Astrocyte (in vitro differentiated cells and primary cell): Measurements from ENCODE around the gene SAMD4B.

Experiments
- CTCF ChIP-seq: IDR thresholded peaks from 2 replicates; pipeline ENCODE4 v1.5.1; 2011; ENCODE audit warnings: low read depth, mild to moderate bottlenecking, inconsistent platforms, low read length, moderate library complexity; ENCODE audit not compliant: insufficient read depth
- EZH2 ChIP-seq: IDR thresholded peaks from 2 replicates; pipeline ENCODE4 v1.6.1; 2012; ENCODE audit warnings: mild to moderate bottlenecking, low read length, inconsistent platforms; ENCODE audit not compliant: insufficient read depth

- TF ChIP-seq CTCF (no peak), EZH2 (no peak)
These were observed 22.9 kb upstream of the SAMD4B start for GRCh38 chr19:39319098-39319891.
